HG02885 (cell line): ENCODE measurements around the gene RBM19.

Source experiments
- ATAC-seq: cut with Tn5 transposase; IDR thresholded peaks from one replicate; pipeline ENCODE4 v1.9.1; 2021; ENCODE audit warnings: mild to moderate bottlenecking; ENCODE audit not compliant: unreplicated experiment, poor library complexity

Gene RBM19

GRCh38 chr12:113766879-113767878 is 198.9 kb downstream of the RBM19 start:
- ATAC-seq = no peak
